GM12878 (cell line): Measurements from ENCODE around the gene ASNSD1.

Experiments
- CTCF ChIP-seq, 3 experiments: IDR thresholded peaks in 2 of 3; conservative IDR thresholded peaks in 1 of 3; 2 replicates each; pipeline ENCODE4 v1.5.1; 2011; ENCODE audit warnings: low read depth in 3 of 3, low read length in 3 of 3, mild to moderate bottlenecking in 3 of 3, control low read depth in 2 of 3, moderate library complexity in 2 of 3, inconsistent platforms in 1 of 3, mixed read lengths in 1 of 3; ENCODE audit not compliant: control insufficient read depth in 2 of 3, insufficient read depth in 1 of 3; ENCODE audit errors: extremely low read depth in 1 of 3
- EGR1 ChIP-seq, 2 experiments: IDR thresholded peaks; 1 replicate in 1 of 2; 2 replicates in 1 of 2; pipeline ENCODE4 v1.6.1; 2011 to 2012; ENCODE audit warnings: low read depth in 2 of 2, low read length in 2 of 2, borderline replicate concordance in 1 of 2, mild to moderate bottlenecking in 1 of 2, moderate library complexity in 1 of 2
- JUND ChIP-seq: IDR thresholded peaks from 2 replicates; pipeline ENCODE4 v1.6.1; 2012; ENCODE audit warnings: low read depth, mild to moderate bottlenecking, low read length, improper control_type of control experiment, moderate library complexity
- KLF5 ChIP-seq: fragments of 450-650 bp; IDR thresholded peaks from 2 replicates; pipeline ENCODE4 v1.6.1; 2014; ENCODE audit warnings: mild to moderate bottlenecking; ENCODE audit not compliant: partially characterized antibody
- MXI1 ChIP-seq: fragments of 150-350 bp; IDR thresholded peaks from 2 replicates; pipeline ENCODE4 v1.6.1; 2011; ENCODE audit warnings: low read depth, mild to moderate bottlenecking, inconsistent platforms, low read length, improper control_type of control experiment
- POLR2AphosphoS2 ChIP-seq: IDR thresholded peaks from 2 replicates; pipeline ENCODE4 v1.6.1; 2011; ENCODE audit warnings: low read depth, mild to moderate bottlenecking, low read length, improper control_type of control experiment, moderate library complexity
- RB1 ChIP-seq: fragments of 450-650 bp; formaldehyde crosslinking; IDR thresholded peaks from 2 replicates; pipeline ENCODE4 v1.6.1; 2017; ENCODE audit warnings: mild to moderate bottlenecking, borderline replicate concordance
- SPI1 ChIP-seq: IDR thresholded peaks from 2 replicates; pipeline ENCODE4 v1.6.1; 2011; ENCODE audit warnings: low read depth, mild to moderate bottlenecking, low read length, moderate library complexity, borderline replicate concordance; ENCODE audit not compliant: insufficient read depth
- SRF ChIP-seq, 2 experiments: IDR thresholded peaks; 2 replicates each; pipeline ENCODE4 v1.6.1; 2011; ENCODE audit warnings: low read depth in 2 of 2, low read length in 2 of 2, mild to moderate bottlenecking in 1 of 2, moderate library complexity in 1 of 2
- SUPT20H ChIP-seq: IDR thresholded peaks from 2 replicates; pipeline ENCODE4 v1.6.1; 2011; ENCODE audit warnings: low read depth, mild to moderate bottlenecking, low read length, moderate library complexity, borderline replicate concordance; ENCODE audit not compliant: control insufficient read depth
- TARDBP ChIP-seq: IDR thresholded peaks from 2 replicates; pipeline ENCODE4 v1.6.1; 2016; ENCODE audit warnings: borderline replicate concordance
- TBL1XR1 ChIP-seq: IDR thresholded peaks from 2 replicates; pipeline ENCODE4 v1.6.1; 2012; ENCODE audit warnings: low read depth, low read length, improper control_type of control experiment
- TF ChIP-seq, protein P1 (sequence below): fragments of 450-650 bp; IDR thresholded peaks from 2 replicates; pipeline ENCODE4 v1.6.1; 2016; ENCODE audit warnings: mild to moderate bottlenecking, moderate library complexity, borderline replicate concordance

GRCh38 chr2:189628817-189629530, 32.3 kb upstream of the ASNSD1 start:
- no peak for TF ChIP-seq SPI1
- TF ChIP-seq, protein P1, sequence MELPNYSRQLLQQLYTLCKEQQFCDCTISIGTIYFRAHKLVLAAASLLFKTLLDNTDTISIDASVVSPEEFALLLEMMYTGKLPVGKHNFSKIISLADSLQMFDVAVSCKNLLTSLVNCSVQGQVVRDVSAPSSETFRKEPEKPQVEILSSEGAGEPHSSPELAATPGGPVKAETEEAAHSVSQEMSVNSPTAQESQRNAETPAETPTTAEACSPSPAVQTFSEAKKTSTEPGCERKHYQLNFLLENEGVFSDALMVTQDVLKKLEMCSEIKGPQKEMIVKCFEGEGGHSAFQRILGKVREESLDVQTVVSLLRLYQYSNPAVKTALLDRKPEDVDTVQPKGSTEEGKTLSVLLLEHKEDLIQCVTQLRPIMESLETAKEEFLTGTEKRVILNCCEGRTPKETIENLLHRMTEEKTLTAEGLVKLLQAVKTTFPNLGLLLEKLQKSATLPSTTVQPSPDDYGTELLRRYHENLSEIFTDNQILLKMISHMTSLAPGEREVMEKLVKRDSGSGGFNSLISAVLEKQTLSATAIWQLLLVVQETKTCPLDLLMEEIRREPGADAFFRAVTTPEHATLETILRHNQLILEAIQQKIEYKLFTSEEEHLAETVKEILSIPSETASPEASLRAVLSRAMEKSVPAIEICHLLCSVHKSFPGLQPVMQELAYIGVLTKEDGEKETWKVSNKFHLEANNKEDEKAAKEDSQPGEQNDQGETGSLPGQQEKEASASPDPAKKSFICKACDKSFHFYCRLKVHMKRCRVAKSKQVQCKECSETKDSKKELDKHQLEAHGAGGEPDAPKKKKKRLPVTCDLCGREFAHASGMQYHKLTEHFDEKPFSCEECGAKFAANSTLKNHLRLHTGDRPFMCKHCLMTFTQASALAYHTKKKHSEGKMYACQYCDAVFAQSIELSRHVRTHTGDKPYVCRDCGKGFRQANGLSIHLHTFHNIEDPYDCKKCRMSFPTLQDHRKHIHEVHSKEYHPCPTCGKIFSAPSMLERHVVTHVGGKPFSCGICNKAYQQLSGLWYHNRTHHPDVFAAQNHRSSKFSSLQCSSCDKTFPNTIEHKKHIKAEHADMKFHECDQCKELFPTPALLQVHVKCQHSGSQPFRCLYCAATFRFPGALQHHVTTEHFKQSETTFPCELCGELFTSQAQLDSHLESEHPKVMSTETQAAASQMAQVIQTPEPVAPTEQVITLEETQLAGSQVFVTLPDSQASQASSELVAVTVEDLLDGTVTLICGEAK = no peak
- TF ChIP-seq EGR1 (IDR thresholded peaks at IDR 0.05; ENCODE audit: borderline replicate concordance in 1 of 2, low read depth in 2 of 2, low read length in 2 of 2) = no peak
- TF ChIP-seq JUND = no peak
- TF ChIP-seq TARDBP = no peak
- TF ChIP-seq POLR2AphosphoS2 = no peak
- TF ChIP-seq TBL1XR1 = no peak
- peak in 1 of 3 experiments; percentile 10; a peak in 1 of 6 replicates for TF ChIP-seq CTCF (IDR thresholded peaks at IDR 0.05 in 2 of 3, conservative IDR thresholded peaks at IDR 0.05 in 1 of 3; ENCODE audit: control insufficient read depth in 2 of 3, extremely low read depth in 1 of 3, insufficient read depth in 1 of 3, low read depth in 3 of 3, low read length in 3 of 3)
- TF ChIP-seq MXI1 = no peak
- TF ChIP-seq SRF (IDR thresholded peaks at IDR 0.05; ENCODE audit: low read depth in 2 of 2, low read length in 2 of 2) = no peak
- TF ChIP-seq RB1 = no peak
- no peak for TF ChIP-seq KLF5
- TF ChIP-seq SUPT20H = no peak
